ENCODE measurements around the gene AMFR. TPM values are rescaled to one million over a fixed set of nuclear protein-coding genes. Genes with fewer than 3 reads are reported as not detected.

Gene AMFR
- total and polyA plus RNA-seq, 8 donors: 29.2 to 64.2 (median 47.3) TPM

- FAIRE-seq: no peak
- H3K36me3 ChIP-seq: peaks cover 0 to 45% (median 13%) of the 10 kb centered on the region in 3 donors
These were observed 35.8 kb downstream of the AMFR start for GRCh38 chr16:56389554-56389953.

DNA sequence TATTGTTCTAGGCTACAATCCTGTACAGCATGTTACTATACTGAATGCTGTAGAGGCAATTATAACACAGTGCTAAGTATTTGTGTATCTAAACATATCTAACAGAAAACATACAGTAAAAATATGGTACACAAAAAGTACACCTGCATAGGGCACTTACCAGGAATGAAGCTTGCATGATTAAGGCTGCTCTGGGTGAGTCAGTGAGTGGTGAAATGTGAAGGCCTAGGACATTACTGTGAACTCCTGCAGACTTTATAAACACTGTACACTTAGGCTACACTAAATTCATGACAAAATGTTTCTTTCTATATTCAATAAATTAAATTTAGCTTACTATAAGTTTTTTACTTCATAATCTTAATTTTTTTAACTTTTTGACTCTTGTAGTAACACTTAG lies 37.1 kb downstream of the AMFR start:
- DNase-seq (no peak), ATAC-seq (no peak)

More at GRCh38 chr16:56389554-56389953, 35.8 kb downstream of the AMFR start:
- ATAC-seq (no peak), DNase-seq (no peak)
- Histone ChIP-seq H3K9me3 (no peaks in the 10 kb centered on the region), H3K27ac (no peak overlapping the region), H3K27me3 (no peaks in the 10 kb centered on the region), H3K4me1 (no peaks in the 10 kb centered on the region), H3K4me3 (no peak overlapping the region)
- no peak for TF ChIP-seq CTCF (IDR thresholded peaks at IDR 0.05)
- 92 to 99% methylated on average over 3 of the region's 3 CpGs for WGBS, 2 donors
- intact Hi-C loops (cut with DNase I): no loop called here

GRCh38 chr16:56387396-56387795 lies 37.9 kb downstream of the AMFR start:
- Histone ChIP-seq H3K27ac (no peak overlapping the region), H3K9me3 (no peaks in the 10 kb centered on the region), H3K36me3 (peaks cover 0 to 48% (median 13%) of the 10 kb centered on the region in 3 donors), H3K27me3 (no peaks in the 10 kb centered on the region), H3K4me1 (no peaks in the 10 kb centered on the region), H3K4me3 (no peak overlapping the region)
- ATAC-seq (no peak), DNase-seq (no peak), FAIRE-seq (no peak)
- 94 to 99% methylated on average over 3 of the region's 3 CpGs for whole genome bisulfite sequencing, 2 donors
- intact Hi-C loops (cut with DNase I): no loop called here
- TF ChIP-seq CTCF (IDR thresholded peaks at IDR 0.05): no peak

More for the DNA sequence above, 37.1 kb downstream of the AMFR start:
- no peaks in the 10 kb centered on the region for H3K9me3 ChIP-seq
- no peak for TF ChIP-seq CTCF (IDR thresholded peaks at IDR 0.05)
- FAIRE-seq: no peak
- peaks cover 0 to 48% (median 13%) of the 10 kb centered on the region in 3 donors for H3K36me3 ChIP-seq
- H3K4me1 ChIP-seq: no peaks in the 10 kb centered on the region
- no peaks in the 10 kb centered on the region for H3K27me3 ChIP-seq
- no peak overlapping the region for H3K4me3 ChIP-seq
- intact Hi-C loops (cut with DNase I): no loop called here
- H3K27ac ChIP-seq: no peak overlapping the region

DNA sequence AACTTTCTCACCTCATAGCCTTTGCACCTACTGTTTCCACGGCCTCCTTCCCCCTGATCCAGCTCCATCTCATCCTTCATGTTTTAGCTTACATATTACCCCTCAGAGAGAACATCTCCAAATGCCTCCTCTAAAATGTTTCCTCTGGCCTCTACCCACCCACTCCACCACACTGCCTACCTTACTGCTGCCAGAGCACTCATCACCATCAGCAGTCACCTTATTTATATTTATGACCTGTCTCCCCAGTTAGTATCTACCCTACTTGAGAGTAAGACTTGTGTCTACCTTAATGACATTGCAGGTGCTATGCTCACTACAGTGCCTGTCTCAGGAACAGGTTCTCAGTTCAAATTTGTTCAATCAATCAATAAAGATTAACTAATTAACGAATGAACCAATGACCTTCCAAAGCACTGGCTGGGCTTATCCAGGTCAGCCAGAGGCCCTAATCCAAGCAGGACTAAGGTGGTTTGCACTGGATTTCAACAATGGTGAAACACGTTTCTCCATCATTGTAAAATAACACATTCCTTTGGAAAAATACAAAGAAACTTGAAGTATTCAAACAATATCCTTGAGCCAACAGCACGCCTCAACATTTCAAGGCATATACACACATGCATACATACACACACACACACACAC lies 41.1 kb downstream of the AMFR start:
- H3K4me1 ChIP-seq: no peaks in the 10 kb centered on the region
- DNase-seq (no peak), FAIRE-seq (no peak), ATAC-seq (no peak)
- no peaks in the 10 kb centered on the region for H3K27me3 ChIP-seq
- no peak for TF ChIP-seq CTCF (IDR thresholded peaks at IDR 0.05)
- H3K4me3 ChIP-seq: no peak overlapping the region
- H3K27ac ChIP-seq: no peak overlapping the region
- H3K36me3 ChIP-seq: peaks cover 0 to 52% (median 18%) of the 10 kb centered on the region in 3 donors
- no peaks in the 10 kb centered on the region for H3K9me3 ChIP-seq
- WGBS, 2 donors: 69 to 72% methylated on average over 4 of the region's 4 CpGs
- intact Hi-C loops (cut with DNase I): no loop called here

- peak; percentile 48 to 78 (median 76) for ATAC-seq
- TF ChIP-seq CTCF (IDR thresholded peaks at IDR 0.05): no peak
- Histone ChIP-seq H3K4me3 (no peak overlapping the region), H3K9me3 (no peaks in the 10 kb centered on the region), H3K4me1 (no peaks in the 10 kb centered on the region), H3K36me3 (peaks cover 0 to 39% (median 13%) of the 10 kb centered on the region in 3 donors), H3K27me3 (no peaks in the 10 kb centered on the region), H3K27ac (peak overlapping the region in 2 of 4 donors; percentile 6 to 34)
- no peak for DNase-seq
- FAIRE-seq: no peak
- WGBS, 2 donors: 60 to 64% methylated on average over 5 of the region's 5 CpGs
- intact Hi-C loops (cut with DNase I): no loop called here
These were observed 42.4 kb downstream of the AMFR start for GRCh38 chr16:56382901-56383355.
